Stimulated activated CD4-positive, alpha-beta T cell treated with anti-CD3 and anti-CD28 coated beads, Interleukin-15, amount 100 ng/mL, for 24 hours (primary cell): ENCODE measurements around the gene CNRIP1.
A peak's percentile ranks its signal among the peaks of the same experiment; 100 is the strongest.
"Not testable (repeated sequence)": the region's sequence is repeated elsewhere in the genome, so short reads cannot be mapped to it uniquely, and the experiment has no call there.

ENCODE experiments used
- DNase-seq: peaks from one replicate; pipeline ENCODE4 v3.0.0-alpha.2; 2020

The CNRIP1 gene

GRCh38 chr2:68319398-68320117 lies at the start of gene CNRIP1:
Gene CNRIP1 (minus strand): TSS chr2:68319949. CDS start chr2:68319400, 549 bp downstream.
- peak; percentile 28 for DNase-seq

- DNase-seq: no peak
These were observed 49.6 kb upstream of the CNRIP1 start for GRCh38 chr2:68369337-68369734.

GRCh38 chr2:68368654-68369336 lies 49.0 kb upstream of the CNRIP1 start:
- DNase-seq: no peak

GRCh38 chr2:68367953-68368653 lies 48.4 kb upstream of the CNRIP1 start:
- DNase-seq: no peak

GRCh38 chr2:68366083-68366560 lies 46.4 kb upstream of the CNRIP1 start:
- no peak for DNase-seq

- DNase-seq: no peak
These were observed 45.3 kb upstream of the CNRIP1 start, which contains the start of gene PLEK for GRCh38 chr2:68365087-68365486. Gene PLEK (plus strand): TSS chr2:68365282. CDS start chr2:68365352, 70 bp downstream.

- DNase-seq: no peak
These were observed 44.0 kb upstream of the CNRIP1 start for GRCh38 chr2:68363721-68364120.

GRCh38 chr2:68362749-68363148 lies 43.0 kb upstream of the CNRIP1 start:
- no peak for DNase-seq

GRCh38 chr2:68362069-68362468 lies 42.3 kb upstream of the CNRIP1 start:
- DNase-seq: peak; percentile 89

GRCh38 chr2:68359889-68360288 lies 40.1 kb upstream of the CNRIP1 start:
- no peak for DNase-seq

- no peak for DNase-seq
These were observed 38.0 kb upstream of the CNRIP1 start for GRCh38 chr2:68357605-68358337.

- DNase-seq: no peak
These were observed 37.0 kb upstream of the CNRIP1 start for GRCh38 chr2:68356599-68357239.

- no peak for DNase-seq
These were observed 33.1 kb upstream of the CNRIP1 start for GRCh38 chr2:68352651-68353391.

GRCh38 chr2:68351997-68352396 lies 32.2 kb upstream of the CNRIP1 start:
- DNase-seq: no peak

- not testable (repeated sequence) for DNase-seq
These were observed 29.3 kb upstream of the CNRIP1 start for GRCh38 chr2:68349091-68349490.

GRCh38 chr2:68345129-68345875 lies 25.6 kb upstream of the CNRIP1 start:
- no peak for DNase-seq

GRCh38 chr2:68344031-68344430 lies 24.3 kb upstream of the CNRIP1 start:
- DNase-seq: no peak

- no peak for DNase-seq
These were observed 22.7 kb upstream of the CNRIP1 start for GRCh38 chr2:68342470-68342869.

- DNase-seq: no peak
These were observed 21.8 kb upstream of the CNRIP1 start for GRCh38 chr2:68341583-68341982.

GRCh38 chr2:68341062-68341329 lies 21.2 kb upstream of the CNRIP1 start:
- no peak for DNase-seq
